ENCODE measurements around the gene ZNF18. TPM values are rescaled to one million over a fixed set of nuclear protein-coding genes. Genes with fewer than 3 reads are reported as not detected.

ZNF18 gene, protein sequence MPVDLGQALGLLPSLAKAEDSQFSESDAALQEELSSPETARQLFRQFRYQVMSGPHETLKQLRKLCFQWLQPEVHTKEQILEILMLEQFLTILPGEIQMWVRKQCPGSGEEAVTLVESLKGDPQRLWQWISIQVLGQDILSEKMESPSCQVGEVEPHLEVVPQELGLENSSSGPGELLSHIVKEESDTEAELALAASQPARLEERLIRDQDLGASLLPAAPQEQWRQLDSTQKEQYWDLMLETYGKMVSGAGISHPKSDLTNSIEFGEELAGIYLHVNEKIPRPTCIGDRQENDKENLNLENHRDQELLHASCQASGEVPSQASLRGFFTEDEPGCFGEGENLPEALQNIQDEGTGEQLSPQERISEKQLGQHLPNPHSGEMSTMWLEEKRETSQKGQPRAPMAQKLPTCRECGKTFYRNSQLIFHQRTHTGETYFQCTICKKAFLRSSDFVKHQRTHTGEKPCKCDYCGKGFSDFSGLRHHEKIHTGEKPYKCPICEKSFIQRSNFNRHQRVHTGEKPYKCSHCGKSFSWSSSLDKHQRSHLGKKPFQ
- 7.9 and 8.1 TPM in 2 replicates for total RNA-seq (2014; rRNA removed)
- 4.0 TPM for polyA plus RNA-seq (2012)

GRCh38 chr17:11997147-11997971, at the start of gene ZNF18:
TSS of gene ZNF18 (minus strand) at chr17:11997475. CDS start at chr17:11992829, 4,646 bp downstream.
- DNase-seq (ENCODE audit: low read depth) = peak; percentile 89

- no peak for DNase-seq (ENCODE audit: low read depth)
Measured at GRCh38 chr17:12046786-12047185, 49.5 kb upstream of the ZNF18 start.

- DNase-seq (ENCODE audit: low read depth) = no peak
Measured at GRCh38 chr17:12043702-12044101, 46.4 kb upstream of the ZNF18 start.

GRCh38 chr17:12041312-12041711, 44.0 kb upstream of the ZNF18 start:
- DNase-seq (ENCODE audit: low read depth) = peak; percentile 84

GRCh38 chr17:12040478-12040877, 43.2 kb upstream of the ZNF18 start:
- peak; percentile 38 for DNase-seq (ENCODE audit: low read depth)

- DNase-seq (ENCODE audit: low read depth) = no peak
Measured at GRCh38 chr17:12037970-12038369, 40.7 kb upstream of the ZNF18 start.

GRCh38 chr17:12035673-12036072, 38.4 kb upstream of the ZNF18 start:
- no peak for DNase-seq (ENCODE audit: low read depth)

DNA sequence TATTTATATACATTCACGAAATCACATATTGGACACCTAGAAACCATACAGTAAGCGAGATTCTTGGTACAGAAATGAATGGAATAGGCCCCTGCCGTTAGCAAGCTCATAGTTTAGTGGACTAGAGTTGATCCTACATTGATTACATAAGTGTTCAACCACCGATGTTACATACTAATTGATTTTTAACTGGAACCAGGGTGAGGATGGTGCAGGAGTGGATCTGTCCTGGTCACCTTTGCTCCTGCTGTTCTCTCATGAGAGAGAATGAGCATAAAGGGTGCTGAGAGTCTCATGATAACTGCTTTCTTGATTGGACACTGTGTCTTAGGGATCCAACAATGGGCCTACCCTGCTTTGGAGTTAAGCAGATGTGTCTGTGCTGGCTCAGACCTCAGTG, 37.3 kb upstream of the ZNF18 start:
- DNase-seq (ENCODE audit: low read depth) = no peak

DNA sequence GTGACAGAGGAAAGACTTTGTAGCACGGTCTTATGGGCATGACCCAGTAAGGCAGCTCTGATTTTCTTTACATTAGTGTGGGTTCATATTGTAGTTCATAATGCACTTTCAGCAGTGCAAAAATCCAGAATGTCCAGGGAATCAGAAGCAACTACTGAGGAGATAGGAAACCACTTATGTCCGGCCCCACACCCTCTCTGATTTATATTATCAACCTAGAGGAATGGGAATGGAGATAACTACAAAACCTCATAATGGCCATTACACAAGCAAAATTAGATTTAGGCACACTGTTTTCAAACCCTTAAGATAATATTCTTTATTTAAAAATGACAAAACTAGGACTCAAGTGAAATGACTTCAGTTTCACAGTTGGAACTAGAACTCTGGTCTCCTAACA, 31.3 kb upstream of the ZNF18 start:
- no peak for DNase-seq (ENCODE audit: low read depth)

DNA sequence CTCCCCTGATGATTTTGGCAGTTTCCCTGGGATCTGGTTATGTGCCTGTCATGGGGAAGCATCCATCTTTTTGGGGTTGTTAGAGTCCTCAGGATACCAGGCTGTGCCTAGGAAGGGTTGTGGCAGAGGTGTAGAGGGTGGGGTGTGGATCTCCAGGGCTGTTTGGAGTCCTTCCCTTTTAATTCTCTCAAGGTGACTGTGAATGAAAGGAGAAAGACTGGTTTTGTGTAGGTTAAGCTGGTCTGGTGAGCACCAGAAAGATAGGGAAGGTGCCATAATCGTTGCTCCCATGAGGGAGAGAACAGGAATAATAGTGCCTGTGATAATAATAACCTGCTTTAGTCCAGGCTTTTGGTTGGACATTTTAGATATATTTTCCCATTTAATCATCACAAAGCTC, 30.4 kb upstream of the ZNF18 start:
- no peak for DNase-seq (ENCODE audit: low read depth)

DNA sequence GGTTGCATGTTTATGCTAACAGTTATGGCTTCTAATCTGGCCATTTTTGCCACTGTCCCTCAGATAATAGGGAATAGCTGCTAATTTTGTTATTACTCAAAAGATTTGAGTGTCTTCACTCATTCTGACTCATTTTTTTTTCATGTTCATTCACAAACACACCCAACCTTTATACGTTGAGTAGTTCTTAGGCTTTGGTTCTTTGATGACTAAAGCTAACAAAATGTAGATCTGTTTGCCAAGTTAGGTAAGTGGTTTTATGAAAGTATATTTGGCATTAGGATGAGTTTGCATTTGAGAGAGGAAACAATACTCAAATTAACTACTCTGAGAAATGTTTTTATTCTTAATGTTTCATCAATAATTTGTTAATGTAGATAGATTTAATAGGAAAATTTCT, 27.1 kb upstream of the ZNF18 start:
- DNase-seq (ENCODE audit: low read depth) = peak; percentile 71

- no peak for DNase-seq (ENCODE audit: low read depth)
Measured at GRCh38 chr17:12022310-12022709, 25.0 kb upstream of the ZNF18 start.

GRCh38 chr17:12021623-12022140, 24.4 kb upstream of the ZNF18 start:
- no peak for DNase-seq (ENCODE audit: low read depth)

DNA sequence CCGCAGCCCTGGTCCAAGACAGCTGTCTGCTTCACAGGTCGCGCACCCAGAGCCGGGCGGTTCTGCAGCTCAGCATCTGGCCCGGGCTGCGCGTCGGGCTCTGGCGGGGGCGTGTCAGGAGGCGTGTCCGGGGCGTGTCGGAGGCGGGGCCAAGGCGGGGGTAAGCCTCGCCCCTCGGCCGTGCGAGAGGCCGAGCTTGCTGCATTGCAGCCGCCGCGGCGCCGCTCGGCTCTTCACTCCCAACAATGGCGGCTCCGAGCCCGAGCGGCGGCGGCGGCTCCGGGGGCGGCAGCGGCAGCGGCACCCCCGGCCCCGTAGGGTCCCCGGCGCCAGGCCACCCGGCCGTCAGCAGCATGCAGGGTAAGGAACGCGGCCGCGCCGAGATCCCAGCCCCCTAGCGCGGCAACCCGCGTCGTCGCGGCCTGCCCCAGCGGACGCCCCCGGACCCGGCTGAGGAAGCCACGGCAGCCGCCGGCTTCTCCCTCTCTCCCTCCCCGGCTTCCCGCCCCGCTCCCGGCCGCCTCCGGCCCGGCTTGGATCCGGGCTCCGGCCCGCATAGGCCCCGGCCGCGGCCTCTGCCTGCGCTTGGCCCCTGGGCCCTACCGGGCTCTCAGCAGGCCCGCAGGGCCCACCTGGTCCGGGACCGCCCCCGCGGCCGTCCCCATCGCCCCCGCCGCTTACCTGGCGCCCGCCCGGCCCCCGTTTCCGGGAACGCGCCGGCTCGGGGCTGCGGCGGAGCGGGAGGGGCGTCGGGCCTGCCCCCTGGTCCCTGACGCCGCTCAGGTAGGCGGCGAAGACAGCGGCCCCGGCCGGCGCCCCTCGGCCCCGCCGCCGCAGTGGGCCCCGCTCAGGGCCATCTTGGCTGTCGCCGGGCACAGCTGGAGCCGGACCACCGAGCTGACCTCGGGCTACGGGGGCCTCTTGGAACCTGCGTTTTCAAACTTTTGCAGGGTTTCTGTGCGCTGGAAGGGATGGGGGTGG, 23.7 kb upstream of the ZNF18 start, which contains the start of gene MAP2K4:
Gene MAP2K4, plus strand, starts transcription at position 236 of the 981 bp plus-strand sequence. Its CDS starts 10 bp downstream, at position 246.
- DNase-seq (ENCODE audit: low read depth) = peak; percentile 83

- DNase-seq (ENCODE audit: low read depth) = no peak
Measured at GRCh38 chr17:12007466-12007865, 10.2 kb upstream of the ZNF18 start.

- DNase-seq (ENCODE audit: low read depth) = no peak
Measured at GRCh38 chr17:11999696-12000095, 2.4 kb upstream of the ZNF18 start.

- DNase-seq (ENCODE audit: low read depth) = no peak
Measured at GRCh38 chr17:11997972-11998233, 628 bp upstream of the ZNF18 start.

- DNase-seq (ENCODE audit: low read depth) = peak; percentile 61
Measured at GRCh38 chr17:11996722-11997146, 541 bp downstream of the ZNF18 start.

GRCh38 chr17:11991461-11991860, 5.8 kb downstream of the ZNF18 start:
- DNase-seq (ENCODE audit: low read depth) = no peak

DNA sequence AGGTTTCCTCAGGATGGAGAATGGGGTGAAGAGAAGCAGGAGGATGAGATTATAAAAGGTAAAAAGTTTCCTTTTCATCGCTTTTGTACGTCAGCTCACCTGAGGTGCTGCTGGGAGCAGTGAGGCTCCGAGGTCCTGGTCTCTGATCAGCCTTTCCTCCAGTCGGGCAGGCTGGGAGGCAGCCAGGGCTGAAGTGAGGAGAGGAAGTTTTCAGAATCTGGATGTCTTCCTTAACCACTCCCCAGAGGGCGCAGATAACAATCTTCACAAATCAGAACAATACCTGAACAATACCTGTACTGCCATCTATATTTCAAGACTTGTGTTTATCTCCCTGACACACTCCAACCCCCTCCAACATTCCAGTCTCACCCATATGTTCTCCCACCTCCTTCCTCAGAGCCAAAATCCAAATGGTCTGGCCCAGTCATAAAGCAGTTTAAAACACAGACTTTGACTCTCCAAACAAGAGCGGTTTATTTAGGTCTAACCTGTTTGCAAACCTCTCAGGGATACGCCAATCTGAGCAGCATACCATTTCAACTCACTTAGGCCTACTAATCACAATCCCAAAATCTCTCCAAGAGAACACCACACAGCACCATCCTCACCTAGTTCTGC, 6.8 kb downstream of the ZNF18 start:
- no peak for DNase-seq (ENCODE audit: low read depth)

GRCh38 chr17:11986942-11987329, 10.3 kb downstream of the ZNF18 start:
- peak; percentile 46 for DNase-seq (ENCODE audit: low read depth)
